H9 (cell line): Measurements from ENCODE around the gene TPRX1. TPM values are rescaled to one million over a fixed set of nuclear protein-coding genes. Genes with fewer than 3 reads are reported as not detected.

Source experiments
- DNase-seq: peaks from one replicate; pipeline ENCODE4 v3.0.0-alpha.2; 2017
- H2AFZ ChIP-seq: one replicate; pipeline ENCODE4 v1.6.1; 2013; ENCODE audit warnings: mild to moderate bottlenecking, low read length, control low read depth, moderate library complexity
- H2AK5ac ChIP-seq: 2 replicates; pipeline ENCODE4 v1.6.1; 2013; ENCODE audit warnings: low read length, control low read depth, mixed read lengths; ENCODE audit not compliant: insufficient read length
- H2BK120ac ChIP-seq: one replicate; pipeline ENCODE4 v1.6.1; 2013; ENCODE audit warnings: low read depth, mild to moderate bottlenecking, low read length, control low read depth, inconsistent platforms; ENCODE audit not compliant: poor library complexity, severe bottlenecking
- H2BK12ac ChIP-seq: 2 replicates; pipeline ENCODE4 v1.6.1; 2013; ENCODE audit warnings: low read length, control low read depth, mixed read lengths, low read depth; ENCODE audit not compliant: insufficient read length
- H2BK15ac ChIP-seq: 2 replicates; pipeline ENCODE4 v1.6.1; 2013; ENCODE audit warnings: low read depth, low read length, control low read depth
- H2BK20ac ChIP-seq: one replicate; pipeline ENCODE4 v1.6.1; 2013; ENCODE audit warnings: low read depth, mild to moderate bottlenecking, low read length, control low read depth, inconsistent platforms; ENCODE audit not compliant: poor library complexity, severe bottlenecking
- H2BK5ac ChIP-seq: 2 replicates; pipeline ENCODE4 v1.6.1; 2013; ENCODE audit warnings: low read length, control low read depth, mixed read lengths; ENCODE audit not compliant: insufficient read length
- H3K14ac ChIP-seq: 2 replicates; pipeline ENCODE4 v1.6.1; 2013; ENCODE audit warnings: low read length, control low read depth; ENCODE audit not compliant: insufficient read depth
- H3K18ac ChIP-seq: 2 replicates; pipeline ENCODE4 v1.6.1; 2013; ENCODE audit warnings: low read depth, mild to moderate bottlenecking, mixed read lengths, low read length, control low read depth; ENCODE audit not compliant: insufficient read length
- H3K23ac ChIP-seq: 2 replicates; pipeline ENCODE4 v1.6.1; 2013; ENCODE audit warnings: low read length, control low read depth, mixed read lengths, low read depth; ENCODE audit not compliant: insufficient read length
- H3K23me2 ChIP-seq: 2 replicates; pipeline ENCODE4 v1.6.1; 2013; ENCODE audit warnings: low read depth, mild to moderate bottlenecking, mixed read lengths, low read length, control low read depth; ENCODE audit not compliant: insufficient read length, poor library complexity, severe bottlenecking
- H3K27ac ChIP-seq: 2 replicates; pipeline ENCODE4 v1.5.1; 2013; ENCODE audit warnings: low read length, control low read depth, mixed read lengths, low read depth; ENCODE audit not compliant: insufficient read length
- H3K27me3 ChIP-seq: 2 replicates; pipeline ENCODE4 v1.6.1; 2013; ENCODE audit warnings: low read length, control low read depth, inconsistent platforms; ENCODE audit not compliant: insufficient read depth
- H3K4ac ChIP-seq: 2 replicates; pipeline ENCODE4 v1.6.1; 2013; ENCODE audit warnings: low read depth, mild to moderate bottlenecking, control low read depth, inconsistent platforms, low read length, moderate library complexity
- H3K4me1 ChIP-seq: 2 replicates; pipeline ENCODE4 v1.6.1; 2013; ENCODE audit warnings: low read length, control low read depth, inconsistent platforms; ENCODE audit not compliant: insufficient read depth
- H3K4me2 ChIP-seq: 2 replicates; pipeline ENCODE4 v1.6.1; 2013; ENCODE audit warnings: low read length, control low read depth, mixed read lengths; ENCODE audit not compliant: insufficient read length, insufficient read depth
- H3K56ac ChIP-seq: 2 replicates; pipeline ENCODE4 v1.6.1; 2013; ENCODE audit warnings: low read depth, mild to moderate bottlenecking, mixed read lengths, low read length, control low read depth; ENCODE audit not compliant: insufficient read length
- H3K79me1 ChIP-seq: 2 replicates; pipeline ENCODE4 v1.6.1; 2013; ENCODE audit warnings: low read depth, mild to moderate bottlenecking, moderate library complexity, low read length, control low read depth, inconsistent platforms; ENCODE audit not compliant: insufficient read depth, poor library complexity, severe bottlenecking
- H3K79me2 ChIP-seq: 2 replicates; pipeline ENCODE4 v1.6.1; 2013; ENCODE audit warnings: low read length, control low read depth, inconsistent platforms; ENCODE audit not compliant: insufficient read depth
- H3K9ac ChIP-seq: 2 replicates; pipeline ENCODE4 v1.6.1; 2013; ENCODE audit warnings: low read length, control low read depth, mixed read lengths; ENCODE audit not compliant: insufficient read length; ENCODE audit errors: extremely low read depth
- H3K9me3 ChIP-seq: one replicate; pipeline ENCODE4 v1.6.1; 2013; ENCODE audit warnings: low read depth, low read length, inconsistent platforms; ENCODE audit not compliant: control insufficient read depth
- H3T11ph ChIP-seq: one replicate; pipeline ENCODE4 v1.6.1; 2013; ENCODE audit warnings: mild to moderate bottlenecking, low read length, control low read depth, inconsistent platforms
- H4K20me1 ChIP-seq: one replicate; pipeline ENCODE4 v1.6.1; 2013; ENCODE audit not compliant: control insufficient read depth, insufficient read length, insufficient read depth
- H4K5ac ChIP-seq: 2 replicates; pipeline ENCODE4 v1.6.1; 2013; ENCODE audit warnings: low read depth, mild to moderate bottlenecking, mixed read lengths, low read length, control low read depth; ENCODE audit not compliant: insufficient read length
- H4K8ac ChIP-seq: replicated peaks from 2 replicates; pipeline ENCODE4 v1.6.1; 2013; ENCODE audit warnings: low read length, control low read depth, mixed read lengths, low read depth; ENCODE audit not compliant: insufficient read length
- H4K91ac ChIP-seq: 2 replicates; pipeline ENCODE4 v1.6.1; 2013; ENCODE audit warnings: low read depth, mild to moderate bottlenecking, moderate library complexity, mixed read lengths, low read length, control low read depth; ENCODE audit not compliant: insufficient read length
- H3K27ac Mint-ChIP-seq, 3 experiments: 2 replicates in 2 of 3; 3 replicates in 1 of 3; pipeline ENCODE4 v1.8.0; 2020 to 2021; ENCODE audit warnings: mixed read lengths in 3 of 3, mild to moderate bottlenecking in 1 of 3, moderate library complexity in 1 of 3
- H3K27me3 Mint-ChIP-seq: 2 replicates; pipeline ENCODE4 v1.8.0; 2021; ENCODE audit warnings: low read depth, mild to moderate bottlenecking, moderate library complexity, mixed read lengths
- H3K36me3 Mint-ChIP-seq, 3 experiments: 2 replicates in 2 of 3; 3 replicates in 1 of 3; pipeline ENCODE4 v1.8.0; 2020 to 2021; ENCODE audit warnings: low read depth in 3 of 3, mixed read lengths in 3 of 3; ENCODE audit not compliant: insufficient read depth in 1 of 3
- H3K4me1 Mint-ChIP-seq, 2 experiments: 2 replicates each; pipeline ENCODE4 v1.8.0; 2020; ENCODE audit warnings: mixed read lengths in 2 of 2
- H3K4me3 Mint-ChIP-seq, 2 experiments: 2 replicates in 1 of 2; 3 replicates in 1 of 2; pipeline ENCODE4 v1.8.0; 2020 to 2021; ENCODE audit warnings: mild to moderate bottlenecking in 2 of 2, mixed read lengths in 2 of 2, moderate library complexity in 1 of 2
- H3K9me3 Mint-ChIP-seq, 2 experiments: 2 replicates in 1 of 2; 3 replicates in 1 of 2; pipeline ENCODE4 v1.8.0; 2020; ENCODE audit warnings: mild to moderate bottlenecking in 2 of 2, mixed read lengths in 2 of 2, moderate library complexity in 1 of 2
- WGBS: extraction: QIAGEN DNeasy Blood & Tissue Kit; methylation state at CpG from one replicate; pipeline ENCODE4 v1.1.7; 2013; ENCODE audit warnings: missing lambda C conversion rate, low lambda C conversion rate, mixed read lengths; ENCODE audit not compliant: insufficient read length; ENCODE audit errors: extremely low coverage; 5-methylcytosine and 5-hydroxymethylcytosine counted together
- total RNA-seq: library from RNA; stranded (reverse); gene quantifications from 2 replicates; pipeline ENCODE4 v1.2.1, GENCODE V29; 2021
- TF ChIP-seq, protein P1 (sequence below): fragments of 200-600 bp; sonication (generic); conservative IDR thresholded peaks from 3 replicates; pipeline ENCODE4 v1.8.0; 2021; ENCODE audit warnings: antibody characterized with exemption, mild to moderate bottlenecking

Gene TPRX1
- total RNA-seq, 1 experiment from 2014 or later: not detected

- no peaks in the 10 kb centered on the region for H4K20me1 ChIP-seq
- H4K91ac ChIP-seq: no peak overlapping the region
- no peak overlapping the region for H3K18ac ChIP-seq
- H2BK120ac ChIP-seq: no peak overlapping the region
- no peaks in the 10 kb centered on the region for H3K4me1 ChIP-seq
- no peak overlapping the region for H3T11ph ChIP-seq
- Mint-ChIP-seq H3K4me3 (no peak overlapping the region), H3K9me3 (peaks cover 5 to 10% of the 10 kb centered on the region in 2 experiments; a peak in 4 of 5 replicates), H3K4me1 (peaks cover 2 to 4% of the 10 kb centered on the region in 2 experiments; a peak in 1 of 4 replicates), H3K27me3 (peaks cover 2% of the 10 kb centered on the region; the same call in 1 of the 2 replicates), H3K27ac (no peak overlapping the region; a peak in 1 of 7 replicates), H3K36me3 (peaks cover 5 to 7% (median 5%) of the 10 kb centered on the region in 3 experiments; a peak in 3 of 7 replicates)
- H3K27me3 ChIP-seq: no peaks in the 10 kb centered on the region
- no peak overlapping the region for H3K4ac ChIP-seq
- no peaks in the 10 kb centered on the region for H3K79me2 ChIP-seq
- no peak overlapping the region for H3K23ac ChIP-seq
- H3K4me2 ChIP-seq: no peak overlapping the region
- DNase-seq: no peak
- no CpG with 5 or more reads among the region's 4 CpGs for WGBS
- H3K23me2 ChIP-seq: no peaks in the 10 kb centered on the region
- no peak overlapping the region for H3K9ac ChIP-seq
- H4K8ac ChIP-seq: no peak overlapping the region
- no peak overlapping the region for H2BK5ac ChIP-seq
- no peak overlapping the region for H4K5ac ChIP-seq
- TF ChIP-seq, protein P1, sequence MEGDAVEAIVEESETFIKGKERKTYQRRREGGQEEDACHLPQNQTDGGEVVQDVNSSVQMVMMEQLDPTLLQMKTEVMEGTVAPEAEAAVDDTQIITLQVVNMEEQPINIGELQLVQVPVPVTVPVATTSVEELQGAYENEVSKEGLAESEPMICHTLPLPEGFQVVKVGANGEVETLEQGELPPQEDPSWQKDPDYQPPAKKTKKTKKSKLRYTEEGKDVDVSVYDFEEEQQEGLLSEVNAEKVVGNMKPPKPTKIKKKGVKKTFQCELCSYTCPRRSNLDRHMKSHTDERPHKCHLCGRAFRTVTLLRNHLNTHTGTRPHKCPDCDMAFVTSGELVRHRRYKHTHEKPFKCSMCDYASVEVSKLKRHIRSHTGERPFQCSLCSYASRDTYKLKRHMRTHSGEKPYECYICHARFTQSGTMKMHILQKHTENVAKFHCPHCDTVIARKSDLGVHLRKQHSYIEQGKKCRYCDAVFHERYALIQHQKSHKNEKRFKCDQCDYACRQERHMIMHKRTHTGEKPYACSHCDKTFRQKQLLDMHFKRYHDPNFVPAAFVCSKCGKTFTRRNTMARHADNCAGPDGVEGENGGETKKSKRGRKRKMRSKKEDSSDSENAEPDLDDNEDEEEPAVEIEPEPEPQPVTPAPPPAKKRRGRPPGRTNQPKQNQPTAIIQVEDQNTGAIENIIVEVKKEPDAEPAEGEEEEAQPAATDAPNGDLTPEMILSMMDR: no peak
- H2AK5ac ChIP-seq: no peak overlapping the region
- no peak overlapping the region for H3K14ac ChIP-seq
- no peak overlapping the region for H3K56ac ChIP-seq
- H2BK12ac ChIP-seq: no peak overlapping the region
- H3K9me3 ChIP-seq: no peaks in the 10 kb centered on the region
- no peak overlapping the region for H2AFZ ChIP-seq
- H3K79me1 ChIP-seq: no peaks in the 10 kb centered on the region
- no peak overlapping the region for H3K27ac ChIP-seq
- no peak overlapping the region for H2BK15ac ChIP-seq
- no peak overlapping the region for H2BK20ac ChIP-seq
These were observed 3.1 kb downstream of the TPRX1 start for GRCh38 chr19:47801270-47801669.
